ENCODE measurements around the gene C1QL1.

GRCh38 chr17:44918006-44918405, 50.1 kb downstream of the C1QL1 start:
- TF ChIP-seq, protein P1, sequence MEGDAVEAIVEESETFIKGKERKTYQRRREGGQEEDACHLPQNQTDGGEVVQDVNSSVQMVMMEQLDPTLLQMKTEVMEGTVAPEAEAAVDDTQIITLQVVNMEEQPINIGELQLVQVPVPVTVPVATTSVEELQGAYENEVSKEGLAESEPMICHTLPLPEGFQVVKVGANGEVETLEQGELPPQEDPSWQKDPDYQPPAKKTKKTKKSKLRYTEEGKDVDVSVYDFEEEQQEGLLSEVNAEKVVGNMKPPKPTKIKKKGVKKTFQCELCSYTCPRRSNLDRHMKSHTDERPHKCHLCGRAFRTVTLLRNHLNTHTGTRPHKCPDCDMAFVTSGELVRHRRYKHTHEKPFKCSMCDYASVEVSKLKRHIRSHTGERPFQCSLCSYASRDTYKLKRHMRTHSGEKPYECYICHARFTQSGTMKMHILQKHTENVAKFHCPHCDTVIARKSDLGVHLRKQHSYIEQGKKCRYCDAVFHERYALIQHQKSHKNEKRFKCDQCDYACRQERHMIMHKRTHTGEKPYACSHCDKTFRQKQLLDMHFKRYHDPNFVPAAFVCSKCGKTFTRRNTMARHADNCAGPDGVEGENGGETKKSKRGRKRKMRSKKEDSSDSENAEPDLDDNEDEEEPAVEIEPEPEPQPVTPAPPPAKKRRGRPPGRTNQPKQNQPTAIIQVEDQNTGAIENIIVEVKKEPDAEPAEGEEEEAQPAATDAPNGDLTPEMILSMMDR (IDR thresholded peaks at IDR 0.05; ENCODE audit: low read length), result no peak
- no peak for TF ChIP-seq EZH2 (IDR thresholded peaks at IDR 0.05; ENCODE audit: borderline replicate concordance, low read length)

All from OCI-LY1 (cell line).